HG03108 (cell line): ENCODE measurements around the gene KCNQ1.

Source experiments
- ATAC-seq: cut with Tn5 transposase; IDR thresholded peaks from one replicate; pipeline ENCODE4 v1.9.1; 2021; ENCODE audit warnings: moderate library complexity; ENCODE audit not compliant: unreplicated experiment

Gene KCNQ1

GRCh38 chr11:2706321-2706720, 261.5 kb downstream of the KCNQ1 start:
- no peak for ATAC-seq

DNA sequence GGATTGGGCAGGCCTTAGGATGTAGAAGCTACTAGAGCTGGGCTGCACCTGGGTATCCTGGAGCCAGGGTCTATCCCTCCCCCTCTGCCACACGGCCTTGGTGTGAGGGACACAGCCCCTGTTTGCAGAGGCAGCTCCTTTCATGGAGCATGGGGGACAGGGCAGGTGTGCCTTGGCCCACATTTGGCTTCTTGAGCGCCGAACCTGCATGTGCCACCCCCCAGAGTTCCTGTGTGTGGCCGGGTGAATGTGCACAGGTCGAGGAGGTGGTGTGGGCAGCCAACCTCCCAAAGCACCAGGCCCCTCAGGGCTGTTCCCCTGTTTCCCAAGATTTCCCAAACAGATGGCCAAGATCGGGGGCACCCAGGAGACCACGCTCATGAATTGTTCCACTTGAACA, 262.9 kb downstream of the KCNQ1 start:
- no peak for ATAC-seq

DNA sequence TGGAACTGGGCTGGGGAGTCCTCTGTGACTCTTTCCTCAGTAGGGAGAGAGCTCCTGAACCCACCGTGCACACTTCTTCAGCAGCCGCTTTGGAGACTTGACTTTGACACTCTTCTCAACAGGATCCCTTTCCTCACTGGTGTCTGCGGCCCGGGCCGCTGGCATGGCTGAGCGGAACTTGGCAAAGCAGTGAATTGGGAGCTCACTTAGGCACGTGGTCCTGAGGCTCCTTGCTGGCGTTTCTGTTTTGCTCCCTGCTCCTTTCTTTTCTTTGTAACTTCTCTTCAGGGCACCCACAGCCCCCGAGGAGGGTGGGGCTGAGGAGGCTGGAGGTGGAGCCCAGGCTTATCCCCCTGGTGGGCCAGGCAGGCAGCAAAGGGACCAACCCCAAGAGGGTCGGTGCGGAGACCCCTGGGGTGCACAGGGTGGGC, 263.4 kb downstream of the KCNQ1 start:
- no peak for ATAC-seq

- ATAC-seq = no peak
Measured at GRCh38 chr11:2708757-2709281, 264.0 kb downstream of the KCNQ1 start.

DNA sequence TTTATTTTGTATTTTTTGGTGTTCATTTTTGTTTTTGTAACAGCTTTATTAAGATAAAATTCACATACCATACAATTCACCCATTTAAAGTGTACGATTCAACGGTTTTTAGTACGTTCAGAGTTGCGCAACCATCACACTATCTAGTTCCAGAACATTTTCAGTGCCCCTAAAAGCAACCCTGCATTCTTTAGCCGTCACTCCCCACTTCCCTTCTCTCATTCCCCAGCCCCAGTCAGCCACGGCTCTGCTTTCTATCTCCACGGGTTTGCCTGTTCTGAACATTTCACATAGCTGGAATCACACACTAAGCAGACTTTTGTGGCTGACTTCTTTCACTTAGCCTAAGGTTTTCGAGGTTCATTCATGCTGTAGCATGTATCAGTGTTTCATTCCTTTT, 264.6 kb downstream of the KCNQ1 start:
- no peak for ATAC-seq

- no peak for ATAC-seq
Measured at GRCh38 chr11:2711161-2711560, 266.4 kb downstream of the KCNQ1 start.

- ATAC-seq = no peak
Measured at GRCh38 chr11:2713094-2713493, 268.3 kb downstream of the KCNQ1 start.

DNA sequence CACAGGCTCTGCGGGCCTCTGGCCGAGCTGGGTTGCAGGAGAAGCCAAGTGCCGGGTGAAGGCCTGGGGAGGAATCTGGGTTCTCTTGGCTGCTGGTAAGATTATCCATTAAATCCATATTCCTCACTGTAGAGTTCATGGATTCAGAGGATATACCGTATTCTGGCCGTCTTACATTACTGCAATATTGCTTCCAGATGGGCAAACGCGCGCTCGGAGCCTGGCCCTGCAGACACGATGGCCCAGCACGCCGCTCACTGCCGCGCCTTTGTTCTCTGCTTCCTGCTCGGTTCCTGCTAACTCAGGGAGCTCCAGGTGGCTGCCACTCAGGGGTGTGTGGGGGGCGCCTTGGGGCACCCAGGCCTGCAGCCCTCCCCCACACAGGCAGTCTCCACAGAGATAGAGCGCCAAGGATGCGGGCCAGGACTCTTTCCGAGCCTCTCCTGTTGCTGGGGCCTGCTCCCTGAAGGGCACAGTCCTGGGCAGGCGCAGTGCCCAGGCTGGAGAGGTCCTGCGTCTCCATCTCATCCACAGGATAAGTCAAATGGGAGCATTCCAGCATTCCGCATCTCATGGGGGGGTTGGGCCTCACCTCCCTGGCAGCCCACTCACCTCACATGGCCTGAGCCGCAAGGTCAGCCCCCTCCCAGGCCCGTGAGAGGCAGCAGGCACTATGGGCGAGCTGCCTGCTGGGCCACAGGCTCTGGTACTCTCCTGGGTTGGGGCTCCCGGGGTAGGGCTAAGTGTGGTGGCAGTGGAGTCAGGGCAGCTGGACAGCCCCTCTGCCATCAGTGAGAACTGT, 269.1 kb downstream of the KCNQ1 start:
- ATAC-seq = no peak

- no peak for ATAC-seq
Measured at GRCh38 chr11:2714463-2714800, 269.6 kb downstream of the KCNQ1 start.

GRCh38 chr11:2714871-2715270, 270.1 kb downstream of the KCNQ1 start:
- no peak for ATAC-seq

DNA sequence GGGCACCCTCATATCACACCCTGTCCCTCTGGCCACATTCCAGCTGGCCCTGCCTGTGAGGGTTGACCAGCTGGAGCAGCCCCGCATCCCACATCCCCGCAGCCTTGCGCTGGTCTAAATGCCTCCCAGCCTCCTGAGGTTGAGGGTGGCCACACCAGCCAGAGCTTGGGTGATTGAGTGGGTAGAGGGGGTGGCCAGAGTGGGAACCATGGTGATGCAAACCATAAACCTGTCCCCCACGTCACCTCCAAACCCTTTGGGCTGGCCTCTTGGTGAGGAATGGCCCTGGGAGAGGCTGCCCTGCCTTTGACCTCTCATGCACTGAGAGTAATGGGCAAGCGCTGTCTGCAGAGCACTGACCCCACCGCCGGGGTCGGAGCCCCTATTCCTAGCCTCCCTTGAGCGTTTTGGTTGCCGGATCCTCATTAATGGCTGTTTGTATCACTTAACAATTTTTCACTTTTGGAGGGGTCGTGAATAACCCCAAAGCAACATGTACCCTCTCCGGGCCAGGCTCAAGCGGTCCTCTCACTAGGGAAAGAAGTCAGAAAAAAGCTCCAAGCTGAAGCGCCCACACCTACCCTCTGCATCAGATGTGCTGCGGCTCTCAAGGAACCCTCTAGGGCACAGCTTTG, 271.0 kb downstream of the KCNQ1 start:
- ATAC-seq = no peak

GRCh38 chr11:2716376-2717095, 271.7 kb downstream of the KCNQ1 start:
- no peak for ATAC-seq

DNA sequence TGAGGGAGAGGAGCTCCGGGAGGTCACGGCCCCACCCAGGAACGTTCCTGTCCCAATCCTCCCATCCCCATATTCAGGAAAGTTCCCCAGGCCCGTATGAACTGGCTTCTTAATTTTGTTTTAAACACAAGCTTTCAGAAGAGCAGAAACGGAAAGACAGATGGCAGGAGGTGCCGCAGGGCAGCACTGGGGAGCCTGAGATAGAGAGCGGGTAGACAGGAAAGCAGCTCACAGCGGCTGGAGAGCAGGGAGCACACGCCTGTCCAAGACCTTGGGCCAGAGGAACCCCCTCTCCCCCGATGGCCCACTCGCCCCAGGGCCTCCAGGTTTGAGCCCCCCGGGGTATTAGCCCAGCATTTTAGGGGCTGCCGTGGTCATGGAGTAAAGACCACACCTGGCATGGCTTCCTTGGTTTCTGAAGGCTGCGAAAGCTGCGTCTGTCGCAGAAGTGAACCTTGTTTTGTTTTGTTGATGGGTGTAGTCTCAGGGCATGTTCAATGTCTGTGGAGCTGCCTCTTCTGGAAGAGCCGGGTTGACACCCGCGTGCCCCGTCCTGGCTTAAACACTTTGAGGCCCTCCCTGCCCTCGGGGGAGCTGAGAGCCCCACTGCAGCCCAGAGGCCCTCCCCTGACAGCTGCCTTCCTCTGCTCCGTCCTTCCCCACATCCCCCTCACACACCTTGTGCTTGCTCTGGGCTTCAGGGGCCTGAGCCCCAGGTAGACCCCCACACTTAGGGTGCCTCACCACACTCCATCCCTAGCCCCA, 272.9 kb downstream of the KCNQ1 start:
- no peak for ATAC-seq

GRCh38 chr11:2718817-2719438, 274.1 kb downstream of the KCNQ1 start:
- ATAC-seq = no peak

DNA sequence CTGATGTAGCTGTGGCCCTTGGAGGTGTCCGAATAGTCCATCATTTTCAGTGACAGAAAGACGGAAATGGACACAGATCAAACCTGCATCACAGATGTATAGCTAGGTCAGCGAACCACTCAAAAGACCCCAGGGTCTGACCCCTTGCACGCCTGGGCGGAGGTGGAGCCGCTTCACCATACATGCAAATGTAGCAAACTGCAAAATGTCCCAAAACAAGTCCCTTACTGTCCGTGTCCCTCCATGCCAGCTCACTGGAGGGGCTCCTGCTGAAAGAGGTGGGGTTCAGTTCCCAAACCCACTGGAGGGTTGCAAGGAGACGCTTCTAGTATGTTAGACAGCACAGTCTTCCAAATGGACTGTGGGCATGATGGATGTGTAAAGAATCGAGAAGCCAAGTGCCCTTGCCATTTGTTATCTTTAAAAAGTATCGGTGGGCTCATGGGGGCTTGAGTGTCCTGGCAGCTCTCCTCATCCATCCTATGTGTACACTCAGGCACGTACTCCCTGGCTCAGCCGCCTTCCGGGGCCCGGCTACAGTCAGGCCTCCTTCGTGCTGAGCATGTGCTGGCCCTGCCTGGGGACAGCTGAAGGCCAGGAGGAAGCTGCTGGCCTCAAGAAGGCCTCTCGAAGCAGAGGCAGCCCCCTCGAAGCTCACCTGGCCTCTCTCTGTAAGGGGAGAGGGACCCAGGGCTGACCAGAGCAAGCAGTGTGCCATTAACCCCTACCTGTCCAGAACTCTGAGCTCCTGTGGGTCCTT, 275.2 kb downstream of the KCNQ1 start:
- no peak for ATAC-seq

DNA sequence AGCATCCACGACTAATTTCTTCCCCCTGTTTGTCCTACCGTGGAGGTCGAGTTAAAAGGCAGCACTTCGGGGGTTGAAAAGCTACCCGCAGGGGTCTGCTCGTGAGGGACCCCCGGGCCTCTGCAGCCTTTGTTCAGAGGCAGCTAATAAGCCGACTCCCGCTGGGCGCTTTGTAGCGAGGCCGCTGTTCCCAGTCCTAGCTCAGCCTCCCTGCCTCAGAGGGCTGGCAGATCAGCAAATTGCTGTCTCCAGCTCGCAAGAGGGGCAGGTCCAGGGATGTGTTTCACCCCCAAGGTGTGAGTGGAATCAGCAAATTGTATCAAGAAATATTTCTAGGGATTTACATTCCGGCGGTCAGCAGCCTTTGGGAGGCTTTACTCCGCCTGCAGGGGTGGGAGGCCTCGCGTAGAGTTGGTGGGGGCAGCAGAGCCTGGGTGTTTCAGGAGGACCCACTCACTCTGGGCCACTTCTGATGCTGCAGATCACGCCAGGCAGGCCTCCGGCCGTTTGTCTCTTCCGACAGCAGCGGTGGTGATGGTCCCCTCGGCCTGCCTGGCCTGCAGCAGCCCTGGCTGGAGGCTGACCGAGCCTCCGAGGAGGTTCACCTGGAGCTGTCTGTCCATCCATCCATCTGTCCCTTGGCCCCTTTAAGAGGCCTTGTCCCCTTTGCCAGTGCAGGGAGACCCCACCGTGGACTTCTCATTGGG, 276.6 kb downstream of the KCNQ1 start:
- no peak for ATAC-seq

DNA sequence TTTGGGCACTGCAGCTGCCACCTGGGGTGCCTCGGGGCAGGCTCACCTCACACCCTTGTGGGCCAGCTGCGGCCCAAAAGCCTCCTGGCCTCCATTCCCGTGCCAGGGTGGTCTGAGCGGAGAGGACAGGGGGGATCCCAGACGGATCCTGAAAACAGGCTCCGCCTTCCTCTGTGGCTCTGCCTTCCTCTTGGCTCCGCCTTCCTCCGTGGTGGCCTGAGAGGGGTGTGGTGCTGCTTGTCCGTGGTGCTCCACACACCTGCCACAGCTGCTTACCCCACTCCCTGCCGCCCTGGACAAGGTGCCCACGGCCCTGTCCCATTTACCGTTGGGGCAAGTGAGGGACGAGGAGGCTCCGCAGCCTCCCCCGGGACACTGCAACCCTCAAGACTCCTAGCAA, 278.1 kb downstream of the KCNQ1 start:
- ATAC-seq = no peak

- no peak for ATAC-seq
Measured at GRCh38 chr11:2724104-2724503, 279.3 kb downstream of the KCNQ1 start.

- no peak for ATAC-seq
Measured at GRCh38 chr11:2724653-2725367, 280.0 kb downstream of the KCNQ1 start.
